HTERT RPE-1 (cell line): ENCODE measurements around the gene DUSP7.

Experiments used
- in situ Hi-C: fragments of 300-500 bp; cut with MboI; formaldehyde crosslinking; loops from 4 replicates; pipeline ENCODE4 v1.14.3; 2020; ENCODE audit warnings: low sequenced_read_pairs

The DUSP7 gene

GRCh38 chr3:52086976-52087663 lies 30.7 kb upstream of the DUSP7 start:
- in situ Hi-C loops = no loop called here

DNA sequence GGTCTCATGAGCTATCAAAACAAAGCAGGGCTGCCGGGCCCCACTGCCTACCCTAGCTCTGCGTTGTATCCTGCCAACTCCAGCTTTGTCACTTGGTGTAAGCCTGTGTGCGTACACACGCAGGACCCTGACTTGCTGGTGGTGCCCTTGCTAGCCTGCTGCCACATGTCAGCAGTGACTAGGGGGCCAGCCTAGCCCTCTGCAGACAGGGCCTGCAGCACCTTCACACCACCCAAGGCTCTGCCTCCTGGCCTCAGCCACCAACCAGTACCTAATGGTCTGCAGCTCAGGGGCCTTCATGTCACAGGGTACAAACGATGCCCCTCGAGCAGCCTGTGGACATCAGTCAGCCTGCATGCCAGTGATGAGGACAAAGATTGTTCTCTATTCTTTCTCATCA lies 30.1 kb upstream of the DUSP7 start:
- in situ Hi-C loops = no loop called here

GRCh38 chr3:52085681-52086282 lies 29.4 kb upstream of the DUSP7 start:
- in situ Hi-C loops = no loop called here

DNA sequence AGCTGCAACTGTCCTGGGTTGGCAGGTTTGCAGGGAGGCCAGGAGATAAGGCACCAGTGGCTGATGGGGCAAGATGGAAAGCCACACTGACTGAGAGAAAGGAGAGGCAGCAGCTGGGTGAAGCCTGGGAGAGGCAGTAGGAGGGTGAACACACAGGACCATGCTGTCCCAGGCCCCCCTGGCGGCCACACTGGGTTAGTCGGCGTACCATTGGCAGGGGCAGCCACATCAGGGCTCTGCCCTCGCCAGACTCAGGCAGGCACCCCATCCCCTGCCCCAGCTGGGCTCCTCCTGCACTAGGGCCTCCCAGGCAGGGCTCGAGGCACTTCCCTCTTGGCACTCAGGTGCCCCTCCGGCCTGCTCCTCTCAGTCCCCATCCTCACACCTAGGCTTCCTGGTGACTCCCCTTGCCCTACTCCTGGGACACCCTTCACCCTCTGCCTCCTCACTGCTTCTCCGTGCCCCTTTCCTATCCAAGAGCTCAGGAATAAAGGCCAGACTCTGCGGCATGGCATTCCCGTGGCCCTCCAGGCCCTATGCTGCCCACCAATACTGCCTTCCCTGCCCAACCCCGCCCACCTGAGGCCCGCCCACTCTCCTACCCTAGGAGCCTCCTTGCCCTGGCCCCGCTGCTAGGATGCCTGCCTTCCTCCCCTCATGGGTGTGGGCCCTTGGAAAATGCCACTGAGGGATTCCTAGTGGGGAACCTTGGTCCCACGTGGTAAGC lies 28.7 kb upstream of the DUSP7 start:
- in situ Hi-C loops = no loop called here

DNA sequence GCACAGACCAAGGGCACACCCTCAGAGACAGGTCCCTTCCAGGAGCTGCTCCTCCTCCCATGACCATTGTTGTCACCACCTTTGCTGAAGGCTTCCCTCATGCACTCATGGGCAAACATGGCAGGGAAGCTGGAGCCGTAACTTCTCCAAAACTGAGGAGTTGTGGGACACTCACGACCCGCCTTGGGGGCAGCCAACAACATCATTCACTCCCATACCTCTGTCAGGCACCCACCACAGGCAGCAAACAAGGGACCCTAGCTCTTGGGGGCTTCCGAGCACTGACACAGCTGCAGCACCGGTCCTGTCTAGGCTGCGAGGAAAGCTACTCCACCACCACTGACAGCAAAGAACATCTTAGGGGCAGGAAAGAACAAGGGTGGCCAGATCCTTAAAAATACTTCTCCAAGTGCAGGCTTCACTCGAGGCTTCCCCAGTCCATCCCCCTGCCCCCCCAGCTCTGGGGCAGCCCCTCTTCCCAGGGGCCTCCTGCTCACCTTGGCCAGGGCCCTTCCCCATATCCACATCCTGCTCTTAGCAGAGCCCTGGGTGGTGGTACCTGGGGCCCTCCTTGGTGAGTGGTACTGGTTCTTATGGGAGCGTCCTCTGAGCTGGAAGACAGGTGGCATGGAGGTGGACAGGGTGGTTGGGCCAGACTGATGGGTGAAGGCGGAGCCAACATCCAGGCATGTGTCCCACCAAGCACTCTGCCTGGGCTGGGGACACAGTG lies 28.0 kb upstream of the DUSP7 start:
- in situ Hi-C loops = no loop called here

DNA sequence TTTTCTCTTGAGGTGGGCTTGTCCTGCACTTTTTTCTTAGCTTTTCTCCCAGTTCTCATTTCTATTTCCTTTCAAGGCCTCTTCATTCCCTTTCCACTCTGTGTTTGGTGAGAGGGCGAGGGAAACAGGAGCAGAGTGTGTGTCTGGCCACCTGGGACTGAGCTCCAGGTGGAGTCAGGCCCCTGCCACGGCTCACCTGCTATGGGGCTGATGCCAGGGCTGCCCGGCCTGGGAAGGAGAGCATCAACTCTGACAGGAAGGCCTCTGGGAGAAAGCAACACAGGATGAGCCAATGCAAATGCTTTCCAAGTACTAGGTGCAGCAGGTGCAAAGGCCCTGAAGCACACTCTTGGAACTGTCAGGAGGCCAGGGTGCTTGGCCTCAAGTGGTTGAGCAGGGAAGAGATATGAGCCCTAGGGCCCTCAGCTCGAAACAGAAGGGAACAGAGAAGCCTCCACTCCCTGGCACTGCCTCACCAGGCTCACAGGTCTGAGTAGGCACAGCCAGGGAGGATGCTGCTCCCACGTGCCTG lies 27.3 kb upstream of the DUSP7 start:
- in situ Hi-C loops = no loop called here

GRCh38 chr3:52082951-52083350 lies 26.6 kb upstream of the DUSP7 start:
- in situ Hi-C loops = no loop called here

GRCh38 chr3:52080830-52081719 lies 24.7 kb upstream of the DUSP7 start:
- in situ Hi-C loops = no loop called here

DNA sequence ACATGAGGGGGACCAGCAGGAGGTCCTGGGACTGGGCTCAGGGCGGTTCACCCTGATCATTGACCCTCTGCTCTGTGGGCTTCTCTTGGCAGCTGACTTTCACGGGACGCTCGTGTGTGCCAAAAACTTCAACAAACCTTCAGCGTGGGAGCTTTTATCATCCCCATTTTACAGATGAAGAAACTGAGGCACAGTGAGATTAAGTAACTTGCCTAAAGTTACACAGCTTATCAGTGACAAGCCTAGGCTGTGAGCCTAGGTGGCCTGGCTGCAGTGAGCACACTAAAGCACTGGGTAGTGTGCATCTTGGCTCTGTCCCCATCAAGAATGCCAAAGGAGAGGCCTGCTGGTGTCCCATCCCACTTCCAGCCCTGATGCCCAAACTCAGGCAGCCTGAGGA lies 23.6 kb upstream of the DUSP7 start:
- in situ Hi-C loops = no loop called here

DNA sequence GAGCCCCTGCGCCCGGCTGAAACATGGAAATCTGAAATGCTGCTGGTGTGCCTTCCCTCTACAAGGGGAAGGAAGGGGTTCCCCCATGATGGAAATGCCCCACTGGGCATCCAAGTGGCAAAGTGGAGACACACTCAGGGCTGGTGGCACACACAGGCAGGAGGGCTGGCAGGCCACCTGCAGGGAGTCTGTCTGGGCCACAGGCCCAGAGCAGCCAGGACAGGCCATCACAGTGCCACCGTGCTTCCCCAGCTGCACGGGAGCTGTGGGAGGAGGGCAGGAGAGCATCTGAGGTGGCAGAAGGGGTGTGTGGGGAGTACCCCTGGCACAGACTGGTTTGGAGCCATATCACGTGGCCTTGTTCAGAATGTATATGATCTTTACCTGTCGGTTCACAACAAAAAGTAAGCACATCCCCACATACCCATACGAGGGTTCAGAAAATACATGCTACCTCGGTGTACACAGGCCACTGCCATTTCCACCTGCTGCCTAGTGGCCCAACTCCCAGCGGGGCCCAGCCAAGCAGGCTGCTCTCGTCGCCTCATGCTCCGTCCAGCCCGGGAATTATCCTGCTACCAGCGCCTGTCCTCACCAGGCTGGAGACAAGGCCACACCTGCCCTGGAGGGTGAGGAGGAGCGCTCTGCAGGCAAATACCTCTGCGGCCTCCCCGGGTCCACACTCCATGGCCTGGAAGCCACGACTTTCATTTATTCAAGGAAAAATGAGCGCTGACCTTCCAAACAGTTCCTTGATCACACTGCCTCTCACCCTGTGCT lies 22.6 kb upstream of the DUSP7 start:
- in situ Hi-C loops = no loop called here

GRCh38 chr3:52077925-52078324 lies 21.6 kb upstream of the DUSP7 start:
- in situ Hi-C loops = no loop called here

GRCh38 chr3:52076896-52077780 lies 20.8 kb upstream of the DUSP7 start:
- in situ Hi-C loops = no loop called here

- in situ Hi-C loops = no loop called here
Measured at GRCh38 chr3:52073490-52073889, 17.1 kb upstream of the DUSP7 start.

GRCh38 chr3:52072471-52072870 lies 16.1 kb upstream of the DUSP7 start:
- in situ Hi-C loops = no loop called here

- in situ Hi-C loops = no loop called here
Measured at GRCh38 chr3:52072020-52072419, 15.6 kb upstream of the DUSP7 start.

- in situ Hi-C loops = no loop called here
Measured at GRCh38 chr3:52070724-52071621, 14.6 kb upstream of the DUSP7 start.

DNA sequence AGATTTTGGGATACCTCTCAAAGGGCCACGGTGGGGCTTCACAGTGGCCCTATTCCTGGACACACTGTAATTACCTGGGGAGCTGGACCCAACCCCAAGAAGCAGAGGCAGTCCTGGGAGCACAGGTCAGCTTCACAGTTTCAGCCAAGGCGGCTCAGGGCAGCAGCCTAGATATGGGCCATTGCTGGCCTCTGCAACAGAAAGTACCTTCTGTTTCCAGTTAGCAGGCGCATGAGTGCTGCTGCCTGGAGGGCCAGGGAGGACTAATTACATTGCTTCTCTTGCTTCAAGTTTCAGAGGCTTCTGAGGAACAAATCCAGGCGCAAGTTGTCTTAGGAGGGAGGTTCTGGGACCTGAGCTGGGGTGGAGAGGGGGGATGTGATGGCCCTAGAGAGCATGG lies 13.5 kb upstream of the DUSP7 start:
- in situ Hi-C loops = no loop called here

- in situ Hi-C loops = no loop called here
Measured at GRCh38 chr3:52069135-52069534, 12.8 kb upstream of the DUSP7 start.
